Ovary (tissue), 3 donors: Measurements from ENCODE around the gene KRT77.

Source experiments
- EP300 ChIP-seq: sonication (generic); formaldehyde crosslinking; IDR thresholded peaks from one replicate; pipeline ENCODE4 v1.6.1; 2017; ENCODE audit warnings: antibody characterized with exemption
- TF ChIP-seq, protein P1 (sequence below), 3 donors: fragments of 450-650 bp in 2 of 3; fragments of 200-600 bp in 1 of 3; IDR thresholded peaks; one replicate each; pipeline versions ENCODE4 v1.5.1 to v1.8.0; 2016 to 2022; ENCODE audit warnings: antibody characterized with exemption in 3 of 3, mild to moderate bottlenecking in 1 of 3
- donor health status: DM: no; HTN: no; CAD: no.

- TF ChIP-seq EP300, result no peak
- TF ChIP-seq, protein P1, sequence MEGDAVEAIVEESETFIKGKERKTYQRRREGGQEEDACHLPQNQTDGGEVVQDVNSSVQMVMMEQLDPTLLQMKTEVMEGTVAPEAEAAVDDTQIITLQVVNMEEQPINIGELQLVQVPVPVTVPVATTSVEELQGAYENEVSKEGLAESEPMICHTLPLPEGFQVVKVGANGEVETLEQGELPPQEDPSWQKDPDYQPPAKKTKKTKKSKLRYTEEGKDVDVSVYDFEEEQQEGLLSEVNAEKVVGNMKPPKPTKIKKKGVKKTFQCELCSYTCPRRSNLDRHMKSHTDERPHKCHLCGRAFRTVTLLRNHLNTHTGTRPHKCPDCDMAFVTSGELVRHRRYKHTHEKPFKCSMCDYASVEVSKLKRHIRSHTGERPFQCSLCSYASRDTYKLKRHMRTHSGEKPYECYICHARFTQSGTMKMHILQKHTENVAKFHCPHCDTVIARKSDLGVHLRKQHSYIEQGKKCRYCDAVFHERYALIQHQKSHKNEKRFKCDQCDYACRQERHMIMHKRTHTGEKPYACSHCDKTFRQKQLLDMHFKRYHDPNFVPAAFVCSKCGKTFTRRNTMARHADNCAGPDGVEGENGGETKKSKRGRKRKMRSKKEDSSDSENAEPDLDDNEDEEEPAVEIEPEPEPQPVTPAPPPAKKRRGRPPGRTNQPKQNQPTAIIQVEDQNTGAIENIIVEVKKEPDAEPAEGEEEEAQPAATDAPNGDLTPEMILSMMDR (IDR thresholded peaks at IDR 0.05), result no peak
Measured at GRCh38 chr12:52659395-52659794, 43.9 kb downstream of the KRT77 start.
